Spleen (tissue), 11 donors: ENCODE data around the gene PSMG1. TPM values are rescaled to one million over a fixed set of nuclear protein-coding genes. Genes with fewer than 3 reads are reported as not detected.

Source experiments
- DNase-seq: peaks from one replicate; pipeline ENCODE4 v3.0.0-alpha.2; 2020
- H3K27ac ChIP-seq, 8 donors: fragments of 200-600 bp; sonication (generic) in 7 of 8; 1 replicate in 4 of 8; 2 replicates in 4 of 8; pipeline versions ENCODE4 v1.5.0 to v1.8.0; 2016 to 2021; ENCODE audit warnings: inconsistent platforms in 4 of 8, mild to moderate bottlenecking in 4 of 8, moderate library complexity in 1 of 8
- H3K27me3 ChIP-seq, 7 donors: fragments of 200-600 bp; sonication (generic) in 6 of 7; replicated peaks in 1 of 7; 1 replicate in 4 of 7; 2 replicates in 3 of 7; pipeline versions ENCODE4 v1.5.0 to v1.8.0; 2016 to 2021; ENCODE audit warnings: inconsistent platforms in 3 of 7, mild to moderate bottlenecking in 1 of 7
- H3K36me3 ChIP-seq, 6 donors: fragments of 200-600 bp; sonication (generic) in 5 of 6; 1 replicate in 4 of 6; 2 replicates in 2 of 6; pipeline versions ENCODE4 v1.5.0 to v1.8.0; 2016 to 2021; ENCODE audit warnings: inconsistent platforms in 2 of 6
- H3K4me1 ChIP-seq, 6 donors: fragments of 200-600 bp; sonication (generic) in 5 of 6; 1 replicate in 3 of 6; 2 replicates in 3 of 6; pipeline versions ENCODE4 v1.5.0 to v1.8.0; 2016 to 2021; ENCODE audit warnings: inconsistent platforms in 3 of 6
- H3K4me3 ChIP-seq, 8 donors: fragments of 200-600 bp; sonication (generic) in 7 of 8; 1 replicate in 4 of 8; 2 replicates in 4 of 8; pipeline versions ENCODE4 v1.5.0 to v1.8.0; 2016 to 2021; ENCODE audit warnings: inconsistent platforms in 4 of 8, mild to moderate bottlenecking in 4 of 8, moderate library complexity in 2 of 8
- H3K9me3 ChIP-seq, 8 donors: fragments of 200-600 bp; sonication (generic) in 7 of 8; 1 replicate in 4 of 8; 2 replicates in 4 of 8; pipeline versions ENCODE4 v1.5.0 to v1.8.0; 2016 to 2021; ENCODE audit warnings: inconsistent platforms in 4 of 8
- CTCF ChIP-seq, 11 experiments: fragments of 200-600 bp in 7 of 11; fragments of 450-650 bp in 4 of 11; sonication (generic) in 4 of 11; IDR thresholded peaks in 8 of 11; conservative IDR thresholded peaks in 3 of 11; 1 replicate in 7 of 11; 2 replicates in 4 of 11; pipeline versions ENCODE4 v1.4.0 to v1.8.0; 2016 to 2021; ENCODE audit warnings: antibody characterized with exemption in 11 of 11, inconsistent platforms in 4 of 11, mild to moderate bottlenecking in 1 of 11
- POLR2A ChIP-seq, 3 donors: fragments of 450-650 bp; IDR thresholded peaks; one replicate each; pipeline ENCODE4 v1.5.1; 2017; ENCODE audit warnings: antibody characterized with exemption in 3 of 3, mild to moderate bottlenecking in 1 of 3
- POLR2AphosphoS5 ChIP-seq, 3 donors: sonication (generic); formaldehyde crosslinking; IDR thresholded peaks; one replicate each; pipeline ENCODE4 v1.5.1; 2017; ENCODE audit warnings: antibody characterized with exemption in 3 of 3
- WGBS, 5 donors: extraction: QIAGEN DNeasy Blood & Tissue Kit in 3 of 5; methylation state at CpG; one replicate each; pipeline versions ENCODE4 v1.1.5 to v1.1.7; 2013 to 2018; 5-methylcytosine and 5-hydroxymethylcytosine counted together
- intact Hi-C: fragments of 100-400 bp; cut with DNase I; formaldehyde crosslinking; loops from one replicate; pipeline ENCODE4 v1.15.0; 2023; ENCODE audit warnings: low total_unique reads
- polyA plus RNA-seq, 3 donors: library from polyadenylated mRNA; stranded (reverse); fragments of 200-250 nt; gene quantifications; one replicate each; pipeline ENCODE4 v1.2.1, GENCODE V29; 2013
- total RNA-seq, 7 donors: library from RNA; depleted of rRNA in 3 of 7; stranded (reverse); fragments of >200 nt in 3 of 7; fragmentation: NEBNext Ultra II Directional in 4 of 7; extraction: Animal tissue kit (Norgen Biotek cat#: 25700) in 4 of 7; gene quantifications; one replicate each; pipeline versions ENCODE4 v1.1.0 to v1.2.1, GENCODE V29; 2016 to 2021
- donor health status: healthy with polysubstance abuse.
- donor health status: DM: no; HTN: no; CAD: no; lungs with moderate emphysema.
- donor health status: DM: no; HTN: no; CAD: no.
- donor health status: Bipolar disorder and iron deficiency.
- donor health status: healthy.
- donor health status: DM: no; HTN: no; CAD: no.
- donor health status: DM: yes; HTN: yes; CAD: no.

PSMG1 gene
- total and polyA plus RNA-seq, 10 donors, result 12.3 to 39.9 (median 19.1) TPM

- no peak for DNase-seq
- TF ChIP-seq POLR2A (IDR thresholded peaks at IDR 0.05), result no peak
- no peak for TF ChIP-seq POLR2AphosphoS5 (IDR thresholded peaks at IDR 0.05)
- TF ChIP-seq CTCF (IDR thresholded peaks at IDR 0.05 in 8 of 11, conservative IDR thresholded peaks at IDR 0.05 in 3 of 11), result no peak
- Histone ChIP-seq H3K9me3 (no peaks in the 10 kb centered on the region), H3K27me3 (no peaks in the 10 kb centered on the region), H3K36me3 (peaks cover 5 to 97% (median 62%) of the 10 kb centered on the region in 6 donors), H3K4me1 (peaks cover 0 to 18% (median 12%) of the 10 kb centered on the region in 6 donors), H3K27ac (no peak overlapping the region), H3K4me3 (no peak overlapping the region)
- intact Hi-C loops, result no loop called here
- WGBS, 5 donors, result 75 to 93% (median 86%) methylated on average over 5 of the region's 5 CpGs
Observed at GRCh38 chr21:39197448-39198233, 14.4 kb upstream of the PSMG1 start.

GRCh38 chr21:39196838-39197237 lies 13.6 kb upstream of the PSMG1 start:
- Histone ChIP-seq H3K4me3 (no peak overlapping the region), H3K36me3 (peaks cover 5 to 89% (median 56%) of the 10 kb centered on the region in 6 donors), H3K9me3 (no peaks in the 10 kb centered on the region), H3K4me1 (peaks cover 0 to 18% (median 12%) of the 10 kb centered on the region in 6 donors), H3K27ac (peak overlapping the region in 7 of 8 donors; percentile 23 to 60 (median 39)), H3K27me3 (no peaks in the 10 kb centered on the region)
- no peak for TF ChIP-seq POLR2A (IDR thresholded peaks at IDR 0.05)
- no peak for TF ChIP-seq POLR2AphosphoS5 (IDR thresholded peaks at IDR 0.05)
- no peak for TF ChIP-seq CTCF (IDR thresholded peaks at IDR 0.05 in 8 of 11, conservative IDR thresholded peaks at IDR 0.05 in 3 of 11)
- no peak for DNase-seq
- intact Hi-C loops, result no loop called here
- 84 to 98% (median 91%) methylated on average over 1 of the region's 1 CpG for WGBS, 5 donors

- DNase-seq, result no peak
- Histone ChIP-seq H3K27ac (peak overlapping the region in 7 of 8 donors; percentile 23 to 60 (median 39)), H3K9me3 (no peaks in the 10 kb centered on the region), H3K36me3 (peaks cover 5 to 84% (median 52%) of the 10 kb centered on the region in 6 donors), H3K4me1 (peaks cover 0 to 18% (median 12%) of the 10 kb centered on the region in 6 donors), H3K27me3 (no peaks in the 10 kb centered on the region), H3K4me3 (peak overlapping the region in 1 of 8 donors; percentile 24)
- intact Hi-C loops, result no loop called here
- 70 to 78% (median 75%) methylated on average over 7 of the region's 7 CpGs for WGBS, 5 donors
- TF ChIP-seq CTCF (IDR thresholded peaks at IDR 0.05 in 8 of 11, conservative IDR thresholded peaks at IDR 0.05 in 3 of 11), result no peak
- no peak for TF ChIP-seq POLR2AphosphoS5 (IDR thresholded peaks at IDR 0.05)
- TF ChIP-seq POLR2A (IDR thresholded peaks at IDR 0.05), result no peak
Observed at GRCh38 chr21:39196310-39196709, 13.1 kb upstream of the PSMG1 start.

- Histone ChIP-seq H3K4me1 (peaks cover 0 to 18% (median 12%) of the 10 kb centered on the region in 6 donors), H3K36me3 (peaks cover 0 to 55% (median 24%) of the 10 kb centered on the region in 6 donors), H3K27ac (no peak overlapping the region), H3K4me3 (no peak overlapping the region), H3K27me3 (no peaks in the 10 kb centered on the region), H3K9me3 (no peaks in the 10 kb centered on the region)
- no peak for DNase-seq
- TF ChIP-seq POLR2AphosphoS5 (IDR thresholded peaks at IDR 0.05) (no peak), CTCF (IDR thresholded peaks at IDR 0.05 in 8 of 11, conservative IDR thresholded peaks at IDR 0.05 in 3 of 11) (no peak), POLR2A (IDR thresholded peaks at IDR 0.05) (no peak)
- WGBS, 5 donors, result 91 to 100% (median 94%) methylated on average over 1 of the region's 1 CpG
- intact Hi-C loops, result no loop called here
Observed at GRCh38 chr21:39193380-39193779, 10.1 kb upstream of the PSMG1 start.
